IPS-11a (cell line): Measurements from ENCODE around the gene CST9L.

Source experiments
- H3K4me3 ChIP-seq: one replicate; pipeline ENCODE4 v1.5.1; 2013; ENCODE audit warnings: low read depth, low read length, control low read depth

The CST9L gene

GRCh38 chr20:23547613-23548012, 20.7 kb downstream of the CST9L start:
- no peak overlapping the region for H3K4me3 ChIP-seq

GRCh38 chr20:23546435-23547144, 21.7 kb downstream of the CST9L start:
- no peak overlapping the region for H3K4me3 ChIP-seq

GRCh38 chr20:23544133-23544532, 24.2 kb downstream of the CST9L start:
- H3K4me3 ChIP-seq = no peak overlapping the region

- H3K4me3 ChIP-seq = no peak overlapping the region
Observed at GRCh38 chr20:23542801-23543200, 25.5 kb downstream of the CST9L start.

- H3K4me3 ChIP-seq = no peak overlapping the region
Observed at GRCh38 chr20:23541776-23542175, 26.5 kb downstream of the CST9L start.

- no peak overlapping the region for H3K4me3 ChIP-seq
Observed at GRCh38 chr20:23541330-23541729, 27.0 kb downstream of the CST9L start.

GRCh38 chr20:23540624-23541023, 27.7 kb downstream of the CST9L start:
- H3K4me3 ChIP-seq = no peak overlapping the region

- no peak overlapping the region for H3K4me3 ChIP-seq
Observed at GRCh38 chr20:23537030-23537429, 31.3 kb downstream of the CST9L start.

- H3K4me3 ChIP-seq = no peak overlapping the region
Observed at GRCh38 chr20:23536328-23536974, 31.8 kb downstream of the CST9L start.

- H3K4me3 ChIP-seq = no peak overlapping the region
Observed at GRCh38 chr20:23534801-23535593, 33.3 kb downstream of the CST9L start.

GRCh38 chr20:23533161-23533560, 35.1 kb downstream of the CST9L start:
- H3K4me3 ChIP-seq = no peak overlapping the region

GRCh38 chr20:23532533-23532932, 35.8 kb downstream of the CST9L start:
- H3K4me3 ChIP-seq = no peak overlapping the region

GRCh38 chr20:23530937-23531567, 37.2 kb downstream of the CST9L start:
- H3K4me3 ChIP-seq = no peak overlapping the region

- no peak overlapping the region for H3K4me3 ChIP-seq
Observed at GRCh38 chr20:23528867-23529431, 39.3 kb downstream of the CST9L start.

- H3K4me3 ChIP-seq = no peak overlapping the region
Observed at GRCh38 chr20:23526850-23527249, 41.4 kb downstream of the CST9L start.

GRCh38 chr20:23524146-23524545, 44.1 kb downstream of the CST9L start:
- no peak overlapping the region for H3K4me3 ChIP-seq

GRCh38 chr20:23520185-23520584, 48.1 kb downstream of the CST9L start:
- no peak overlapping the region for H3K4me3 ChIP-seq

GRCh38 chr20:23519556-23519955, 48.7 kb downstream of the CST9L start:
- H3K4me3 ChIP-seq = no peak overlapping the region

GRCh38 chr20:23517719-23518118, 50.6 kb downstream of the CST9L start:
- H3K4me3 ChIP-seq = no peak overlapping the region

GRCh38 chr20:23515250-23515939, 52.9 kb downstream of the CST9L start:
- no peak overlapping the region for H3K4me3 ChIP-seq
